ENCODE data around the gene CDH4.

The CDH4 gene

GRCh38 chr20:61926253-61926613 lies 674.2 kb downstream of the CDH4 start:
- no peak for DNase-seq (ENCODE audit: low read depth, low spot score)

- DNase-seq (ENCODE audit: low read depth, low spot score), result no peak
These were observed 674.7 kb downstream of the CDH4 start for GRCh38 chr20:61926796-61927192.

- DNase-seq (ENCODE audit: low read depth, low spot score), result no peak
These were observed 675.2 kb downstream of the CDH4 start for GRCh38 chr20:61927193-61927825.

- DNase-seq (ENCODE audit: low read depth, low spot score), result no peak
These were observed 675.9 kb downstream of the CDH4 start for GRCh38 chr20:61927826-61928541.

- DNase-seq (ENCODE audit: low read depth, low spot score), result no peak
These were observed 677.5 kb downstream of the CDH4 start for GRCh38 chr20:61929561-61929960.

- DNase-seq (ENCODE audit: low read depth, low spot score), result no peak
These were observed 678.1 kb downstream of the CDH4 start for GRCh38 chr20:61929971-61930666.

- DNase-seq (ENCODE audit: low read depth, low spot score), result no peak
These were observed 678.9 kb downstream of the CDH4 start for GRCh38 chr20:61930776-61931475.

GRCh38 chr20:61931476-61932198 lies 679.6 kb downstream of the CDH4 start:
- DNase-seq (ENCODE audit: low read depth, low spot score), result no peak

GRCh38 chr20:61932199-61932592 lies 680.1 kb downstream of the CDH4 start:
- no peak for DNase-seq (ENCODE audit: low read depth, low spot score)

- no peak for DNase-seq (ENCODE audit: low read depth, low spot score)
These were observed 680.8 kb downstream of the CDH4 start for GRCh38 chr20:61932711-61933480.

GRCh38 chr20:61933481-61933950 lies 681.5 kb downstream of the CDH4 start:
- no peak for DNase-seq (ENCODE audit: low read depth, low spot score)

- no peak for DNase-seq (ENCODE audit: low read depth, low spot score)
These were observed 682.1 kb downstream of the CDH4 start for GRCh38 chr20:61933951-61934715.

- DNase-seq (ENCODE audit: low read depth, low spot score), result no peak
These were observed 682.9 kb downstream of the CDH4 start for GRCh38 chr20:61934716-61935530.

- DNase-seq (ENCODE audit: low read depth, low spot score), result no peak
These were observed 684.1 kb downstream of the CDH4 start for GRCh38 chr20:61935926-61936700.

GRCh38 chr20:61936701-61937131 lies 684.7 kb downstream of the CDH4 start:
- DNase-seq (ENCODE audit: low read depth, low spot score), result no peak

GRCh38 chr20:61937146-61937962 lies 685.3 kb downstream of the CDH4 start:
- DNase-seq (ENCODE audit: low read depth, low spot score), result no peak
